GM12873 (cell line): ENCODE data around the gene KLK12.

Experiments
- TF ChIP-seq, protein P1 (sequence below): IDR thresholded peaks from 2 replicates; pipeline ENCODE4 v1.5.1; 2012; ENCODE audit warnings: low read depth, mild to moderate bottlenecking, moderate library complexity, low read length, control low read depth; ENCODE audit not compliant: insufficient read depth; ENCODE audit errors: missing control alignments

KLK12 gene

DNA sequence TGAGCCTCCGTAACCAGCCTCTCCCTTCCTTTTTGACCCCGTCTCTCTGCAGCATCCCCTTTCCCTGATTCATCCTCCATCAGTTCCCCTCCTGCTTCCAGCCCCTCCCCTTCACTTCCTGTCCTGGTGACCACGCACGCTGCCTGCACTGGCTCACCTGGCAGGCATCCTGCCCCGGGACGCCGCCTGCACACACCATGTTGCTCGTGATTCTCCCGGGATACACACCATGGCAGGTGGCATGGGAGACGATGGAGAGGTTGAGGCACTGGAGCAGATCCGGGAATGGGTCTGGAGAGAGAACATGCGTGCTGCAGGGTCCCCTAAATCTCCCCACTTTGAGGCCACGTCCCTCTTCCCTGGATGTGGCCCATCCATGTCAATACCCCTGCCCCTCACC, 4.2 kb downstream of the KLK12 start:
- TF ChIP-seq, protein P1, sequence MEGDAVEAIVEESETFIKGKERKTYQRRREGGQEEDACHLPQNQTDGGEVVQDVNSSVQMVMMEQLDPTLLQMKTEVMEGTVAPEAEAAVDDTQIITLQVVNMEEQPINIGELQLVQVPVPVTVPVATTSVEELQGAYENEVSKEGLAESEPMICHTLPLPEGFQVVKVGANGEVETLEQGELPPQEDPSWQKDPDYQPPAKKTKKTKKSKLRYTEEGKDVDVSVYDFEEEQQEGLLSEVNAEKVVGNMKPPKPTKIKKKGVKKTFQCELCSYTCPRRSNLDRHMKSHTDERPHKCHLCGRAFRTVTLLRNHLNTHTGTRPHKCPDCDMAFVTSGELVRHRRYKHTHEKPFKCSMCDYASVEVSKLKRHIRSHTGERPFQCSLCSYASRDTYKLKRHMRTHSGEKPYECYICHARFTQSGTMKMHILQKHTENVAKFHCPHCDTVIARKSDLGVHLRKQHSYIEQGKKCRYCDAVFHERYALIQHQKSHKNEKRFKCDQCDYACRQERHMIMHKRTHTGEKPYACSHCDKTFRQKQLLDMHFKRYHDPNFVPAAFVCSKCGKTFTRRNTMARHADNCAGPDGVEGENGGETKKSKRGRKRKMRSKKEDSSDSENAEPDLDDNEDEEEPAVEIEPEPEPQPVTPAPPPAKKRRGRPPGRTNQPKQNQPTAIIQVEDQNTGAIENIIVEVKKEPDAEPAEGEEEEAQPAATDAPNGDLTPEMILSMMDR = no peak

DNA sequence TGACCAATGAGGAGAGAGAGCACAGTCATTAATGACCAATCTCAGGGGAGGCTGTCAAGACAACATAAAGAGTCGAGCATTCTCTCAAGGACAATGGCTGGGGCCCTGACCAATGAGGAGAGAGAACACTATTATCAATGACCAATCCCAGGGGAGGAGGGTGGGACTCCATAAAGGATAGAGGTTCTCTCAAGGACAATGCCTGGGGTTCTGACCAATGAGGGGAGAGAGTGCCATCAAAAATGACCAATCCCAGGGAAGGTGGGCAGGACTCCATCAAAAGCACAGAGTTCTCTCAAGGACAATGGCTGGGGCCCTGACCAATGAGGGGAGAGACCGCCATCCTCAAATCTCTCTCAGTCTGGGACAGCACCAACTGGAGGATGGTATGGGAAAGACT, 5.1 kb downstream of the KLK12 start:
- TF ChIP-seq, protein P1 = no peak

- TF ChIP-seq, protein P1 = no peak
Measured at GRCh38 chr19:51027873-51028272, 6.9 kb downstream of the KLK12 start.

DNA sequence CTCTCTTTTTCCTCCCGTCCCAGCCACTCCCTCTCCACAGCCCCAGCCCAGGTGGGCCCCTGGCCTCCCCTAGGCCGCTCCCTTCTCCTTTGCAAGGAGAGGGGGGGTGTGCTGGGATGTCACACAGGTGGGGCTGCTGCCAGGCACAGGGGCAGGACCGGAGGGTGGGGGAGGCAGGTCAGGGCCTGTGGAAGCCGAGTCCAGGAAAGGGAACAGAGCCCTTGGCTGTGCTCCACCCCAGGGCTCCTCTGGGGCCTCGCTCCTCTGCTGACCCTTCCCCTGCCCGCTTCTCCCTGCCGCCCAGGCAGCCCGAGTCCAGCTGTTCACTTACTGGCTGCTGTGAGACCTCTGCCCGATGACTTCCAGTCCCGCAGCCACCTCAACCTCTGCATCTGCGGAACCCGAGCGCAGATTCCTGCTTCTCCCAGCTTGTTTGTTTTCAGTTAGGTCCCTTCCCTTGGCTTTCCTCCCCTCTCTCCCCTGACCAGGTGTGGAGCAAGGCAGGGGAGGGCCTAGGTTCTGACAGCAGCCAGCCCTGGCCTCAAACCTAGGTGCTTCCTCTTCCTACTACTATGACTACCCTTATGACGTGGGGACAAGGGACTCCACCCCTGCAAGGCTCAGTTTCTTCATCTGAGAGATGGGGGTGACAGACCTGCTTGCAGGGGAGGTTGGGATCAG, 7.5 kb downstream of the KLK12 start:
- TF ChIP-seq, protein P1 = no peak

DNA sequence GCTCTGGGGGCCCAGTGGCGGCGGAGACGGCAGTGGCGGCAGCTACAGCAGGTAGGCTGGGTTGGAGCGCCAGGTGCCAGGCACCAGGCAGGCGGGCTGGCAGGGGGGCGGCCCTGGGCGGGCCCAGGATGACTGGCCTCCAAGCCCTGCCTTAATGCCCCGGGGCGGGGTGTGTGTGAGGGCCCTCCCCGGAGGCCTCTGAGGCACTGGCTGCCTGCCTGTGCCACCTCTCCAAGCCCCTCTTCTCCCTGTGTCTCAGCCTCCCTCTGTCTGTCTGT, 8.3 kb downstream of the KLK12 start, which contains the start of gene KLK11:
TSS of gene KLK11 (minus strand) at position 63 of the 278 bp plus-strand sequence. CDS start 985 bp downstream, outside the sequence.
- TF ChIP-seq, protein P1 = no peak

- TF ChIP-seq, protein P1 = no peak
Measured at GRCh38 chr19:51025809-51026553, 8.8 kb downstream of the KLK12 start.

- TF ChIP-seq, protein P1 = no peak
Measured at GRCh38 chr19:51025401-51025800, 9.4 kb downstream of the KLK12 start.
